ENCODE measurements around the gene DHX16. TPM values are rescaled to one million over a fixed set of nuclear protein-coding genes. Genes with fewer than 3 reads are reported as not detected.

DHX16 gene
- total and polyA plus RNA-seq, 9 of the 15 experiments (the other 6 are each of a cell fraction or from before 2014, with no cell fraction given) = 14.6 to 66.1 (median 47.5) TPM

DNA sequence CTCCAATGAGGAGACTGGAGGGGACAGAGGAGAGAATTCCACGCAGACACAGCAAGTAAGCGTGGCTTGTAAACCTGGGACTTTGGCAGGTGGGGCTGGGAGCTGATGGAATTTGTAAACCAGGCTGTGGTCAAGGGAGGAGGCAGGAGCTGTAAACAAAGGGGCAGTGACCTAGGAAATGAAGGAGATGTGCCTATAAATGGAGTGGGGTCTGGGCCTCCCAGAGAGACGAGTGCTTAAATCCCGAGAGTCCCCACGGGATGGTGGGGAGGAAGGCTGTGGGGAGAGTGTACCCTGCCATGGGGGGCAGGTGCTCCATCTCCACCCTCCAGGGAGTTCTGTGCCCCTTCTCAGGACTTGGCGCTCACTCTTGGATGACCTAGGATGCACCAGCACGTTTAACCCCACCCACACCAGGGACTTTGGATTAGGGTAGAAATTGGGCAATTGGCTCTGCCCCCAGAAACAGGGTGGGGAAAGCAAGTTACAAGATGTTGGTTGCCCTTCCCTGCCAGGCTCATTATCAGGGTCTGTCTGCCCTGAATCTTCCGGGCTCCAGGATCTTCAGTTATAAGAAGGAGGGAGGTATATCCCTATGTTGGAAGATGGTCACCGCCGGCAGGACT is 4.0 kb upstream of the DHX16 start:
- Histone ChIP-seq H3K36me3 (ENCODE audit: control insufficient read depth, insufficient read depth, low read length) (peaks cover 43% of the 10 kb centered on the region), H3K9me3 (replicated peaks; ENCODE audit: control insufficient read depth, insufficient read depth, low read depth, low read length) (no peaks in the 10 kb centered on the region), H3K27ac (ENCODE audit: extremely low read depth, low read depth, low read length) (no peak overlapping the region), H3K27me3 (ENCODE audit: control insufficient read depth in 2 of 2, insufficient read depth in 2 of 2, low read length in 2 of 2) (no peaks in the 10 kb centered on the region), H2AFZ (ENCODE audit: low read depth, low read length) (no peak overlapping the region), H3K4me3 (no peak overlapping the region), H3K4me1 (replicated peaks in 1 of 2; ENCODE audit: control insufficient read depth in 2 of 2, insufficient read depth in 2 of 2, low read length in 2 of 2) (peaks cover 20 to 38% of the 10 kb centered on the region in 2 experiments), H3K4me2 (ENCODE audit: insufficient read depth, low read length) (no peak overlapping the region), H3K79me2 (ENCODE audit: control insufficient read depth, insufficient read depth, low read length) (peaks cover 42% of the 10 kb centered on the region), H4K20me1 (replicated peaks; ENCODE audit: control insufficient read depth, insufficient read depth, low read length) (no peaks in the 10 kb centered on the region; the same call in 1 of the 2 replicates), H3K9ac (ENCODE audit: insufficient read depth in 1 of 2, low read depth in 2 of 2, low read length in 2 of 2) (peak overlapping the region in 1 of 2 experiments; percentile 55; a peak in 2 of 4 replicates), H3K9me1 (ENCODE audit: control insufficient read depth, insufficient read depth, low read length) (no peaks in the 10 kb centered on the region)
- DNase-seq (ENCODE audit: extremely low read depth in 1 of 4, low spot score in 3 of 4) (no peak), FAIRE-seq (no peak), ATAC-seq (no peak)
- intact Hi-C loops (cut with micrococcal nuclease) = no loop called here
- TSS peak; percentile 28 for BruUV-seq (replicated peaks)
- ChIA-PET CTCF (ENCODE audit: low intra/inter-chr PET ratio) (no interaction called here), POLR2A (interaction anchor here (1.3 to 1.8 kb wide), 2 partner anchors 14 to 40 kb away, joined by 3 to 4 read pairs; partner anchors contain the start of genes MDC1 and NRM)
- in situ Hi-C loops (cut with MboI) = loop anchor here (10.0 kb wide), 2 partner anchors 48 to 408 kb away; partner anchors contain the start of gene TUBB
- 91% methylated on average over 9 of the region's 10 CpGs for WGBS (ENCODE audit: insufficient coverage, low coverage, missing lambda C conversion rate)
- TF ChIP-seq, protein P1, sequence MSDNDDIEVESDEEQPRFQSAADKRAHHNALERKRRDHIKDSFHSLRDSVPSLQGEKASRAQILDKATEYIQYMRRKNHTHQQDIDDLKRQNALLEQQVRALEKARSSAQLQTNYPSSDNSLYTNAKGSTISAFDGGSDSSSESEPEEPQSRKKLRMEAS (CRISPR knock-in tag; IDR thresholded peaks at IDR 0.05) = no peak
- TF ChIP-seq, protein P2, sequence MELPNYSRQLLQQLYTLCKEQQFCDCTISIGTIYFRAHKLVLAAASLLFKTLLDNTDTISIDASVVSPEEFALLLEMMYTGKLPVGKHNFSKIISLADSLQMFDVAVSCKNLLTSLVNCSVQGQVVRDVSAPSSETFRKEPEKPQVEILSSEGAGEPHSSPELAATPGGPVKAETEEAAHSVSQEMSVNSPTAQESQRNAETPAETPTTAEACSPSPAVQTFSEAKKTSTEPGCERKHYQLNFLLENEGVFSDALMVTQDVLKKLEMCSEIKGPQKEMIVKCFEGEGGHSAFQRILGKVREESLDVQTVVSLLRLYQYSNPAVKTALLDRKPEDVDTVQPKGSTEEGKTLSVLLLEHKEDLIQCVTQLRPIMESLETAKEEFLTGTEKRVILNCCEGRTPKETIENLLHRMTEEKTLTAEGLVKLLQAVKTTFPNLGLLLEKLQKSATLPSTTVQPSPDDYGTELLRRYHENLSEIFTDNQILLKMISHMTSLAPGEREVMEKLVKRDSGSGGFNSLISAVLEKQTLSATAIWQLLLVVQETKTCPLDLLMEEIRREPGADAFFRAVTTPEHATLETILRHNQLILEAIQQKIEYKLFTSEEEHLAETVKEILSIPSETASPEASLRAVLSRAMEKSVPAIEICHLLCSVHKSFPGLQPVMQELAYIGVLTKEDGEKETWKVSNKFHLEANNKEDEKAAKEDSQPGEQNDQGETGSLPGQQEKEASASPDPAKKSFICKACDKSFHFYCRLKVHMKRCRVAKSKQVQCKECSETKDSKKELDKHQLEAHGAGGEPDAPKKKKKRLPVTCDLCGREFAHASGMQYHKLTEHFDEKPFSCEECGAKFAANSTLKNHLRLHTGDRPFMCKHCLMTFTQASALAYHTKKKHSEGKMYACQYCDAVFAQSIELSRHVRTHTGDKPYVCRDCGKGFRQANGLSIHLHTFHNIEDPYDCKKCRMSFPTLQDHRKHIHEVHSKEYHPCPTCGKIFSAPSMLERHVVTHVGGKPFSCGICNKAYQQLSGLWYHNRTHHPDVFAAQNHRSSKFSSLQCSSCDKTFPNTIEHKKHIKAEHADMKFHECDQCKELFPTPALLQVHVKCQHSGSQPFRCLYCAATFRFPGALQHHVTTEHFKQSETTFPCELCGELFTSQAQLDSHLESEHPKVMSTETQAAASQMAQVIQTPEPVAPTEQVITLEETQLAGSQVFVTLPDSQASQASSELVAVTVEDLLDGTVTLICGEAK (IDR thresholded peaks at IDR 0.05) = no peak
- TF ChIP-seq, protein P2 (CRISPR knock-in tag; IDR thresholded peaks at IDR 0.05) = no peak
- TF ChIP-seq, protein P3, sequence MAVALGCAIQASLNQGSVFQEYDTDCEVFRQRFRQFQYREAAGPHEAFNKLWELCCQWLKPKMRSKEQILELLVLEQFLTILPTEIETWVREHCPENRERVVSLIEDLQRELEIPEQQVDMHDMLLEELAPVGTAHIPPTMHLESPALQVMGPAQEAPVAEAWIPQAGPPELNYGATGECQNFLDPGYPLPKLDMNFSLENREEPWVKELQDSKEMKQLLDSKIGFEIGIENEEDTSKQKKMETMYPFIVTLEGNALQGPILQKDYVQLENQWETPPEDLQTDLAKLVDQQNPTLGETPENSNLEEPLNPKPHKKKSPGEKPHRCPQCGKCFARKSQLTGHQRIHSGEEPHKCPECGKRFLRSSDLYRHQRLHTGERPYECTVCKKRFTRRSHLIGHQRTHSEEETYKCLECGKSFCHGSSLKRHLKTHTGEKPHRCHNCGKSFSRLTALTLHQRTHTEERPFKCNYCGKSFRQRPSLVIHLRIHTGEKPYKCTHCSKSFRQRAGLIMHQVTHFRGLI (CRISPR knock-in tag; IDR thresholded peaks at IDR 0.05) = no peak
- no peak for TF ChIP-seq POLR2B (IDR thresholded peaks at IDR 0.05; ENCODE audit: low read depth, partially characterized antibody)
- no peak for TF ChIP-seq FOXJ2 (tag; IDR thresholded peaks at IDR 0.05)
- TF ChIP-seq, protein P4, sequence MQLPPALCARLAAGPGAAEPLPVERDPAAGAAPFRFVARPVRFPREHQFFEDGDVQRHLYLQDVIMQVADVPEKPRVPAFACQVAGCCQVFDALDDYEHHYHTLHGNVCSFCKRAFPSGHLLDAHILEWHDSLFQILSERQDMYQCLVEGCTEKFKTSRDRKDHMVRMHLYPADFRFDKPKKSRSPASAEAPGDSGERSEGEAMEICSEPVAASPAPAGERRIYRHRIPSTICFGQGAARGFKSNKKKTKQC (CRISPR knock-in tag; IDR thresholded peaks at IDR 0.05) = no peak
- no peak for TF ChIP-seq ZNF77 (CRISPR knock-in tag; IDR thresholded peaks at IDR 0.05)

All from K562 (cell line).